ENCODE results near the gene ZNF630.

DNA sequence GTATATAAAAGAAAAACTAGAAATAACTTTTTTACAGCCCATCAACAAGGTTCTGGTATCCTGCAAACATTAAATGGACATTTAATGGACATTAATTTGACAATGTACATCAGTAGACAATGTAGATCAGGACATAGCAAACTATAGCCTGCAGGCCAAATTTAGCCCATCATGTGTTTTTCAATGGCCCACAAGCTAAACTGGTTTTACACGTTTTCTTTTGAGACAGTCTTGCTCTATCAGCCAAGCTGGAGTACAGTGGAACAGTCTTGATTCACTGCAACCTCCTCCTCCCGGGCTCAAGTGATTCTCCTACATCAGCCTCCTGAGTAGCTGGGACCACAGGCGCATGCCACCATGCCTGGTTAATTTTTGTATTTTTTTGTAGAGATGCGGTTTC is 7.2 kb downstream of the ZNF630 start:
- no peak for TF ChIP-seq CREB1 (IDR thresholded peaks at IDR 0.05; ENCODE audit: low read depth)
- no peak for TF ChIP-seq CEBPB (IDR thresholded peaks at IDR 0.05)
- TF ChIP-seq, protein P1, sequence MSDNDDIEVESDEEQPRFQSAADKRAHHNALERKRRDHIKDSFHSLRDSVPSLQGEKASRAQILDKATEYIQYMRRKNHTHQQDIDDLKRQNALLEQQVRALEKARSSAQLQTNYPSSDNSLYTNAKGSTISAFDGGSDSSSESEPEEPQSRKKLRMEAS (IDR thresholded peaks at IDR 0.05): no peak
- no peak for TF ChIP-seq EP300 (IDR thresholded peaks at IDR 0.05; ENCODE audit: borderline replicate concordance)
- TF ChIP-seq EGR1 (IDR thresholded peaks at IDR 0.05): no peak
- TF ChIP-seq, protein P2, sequence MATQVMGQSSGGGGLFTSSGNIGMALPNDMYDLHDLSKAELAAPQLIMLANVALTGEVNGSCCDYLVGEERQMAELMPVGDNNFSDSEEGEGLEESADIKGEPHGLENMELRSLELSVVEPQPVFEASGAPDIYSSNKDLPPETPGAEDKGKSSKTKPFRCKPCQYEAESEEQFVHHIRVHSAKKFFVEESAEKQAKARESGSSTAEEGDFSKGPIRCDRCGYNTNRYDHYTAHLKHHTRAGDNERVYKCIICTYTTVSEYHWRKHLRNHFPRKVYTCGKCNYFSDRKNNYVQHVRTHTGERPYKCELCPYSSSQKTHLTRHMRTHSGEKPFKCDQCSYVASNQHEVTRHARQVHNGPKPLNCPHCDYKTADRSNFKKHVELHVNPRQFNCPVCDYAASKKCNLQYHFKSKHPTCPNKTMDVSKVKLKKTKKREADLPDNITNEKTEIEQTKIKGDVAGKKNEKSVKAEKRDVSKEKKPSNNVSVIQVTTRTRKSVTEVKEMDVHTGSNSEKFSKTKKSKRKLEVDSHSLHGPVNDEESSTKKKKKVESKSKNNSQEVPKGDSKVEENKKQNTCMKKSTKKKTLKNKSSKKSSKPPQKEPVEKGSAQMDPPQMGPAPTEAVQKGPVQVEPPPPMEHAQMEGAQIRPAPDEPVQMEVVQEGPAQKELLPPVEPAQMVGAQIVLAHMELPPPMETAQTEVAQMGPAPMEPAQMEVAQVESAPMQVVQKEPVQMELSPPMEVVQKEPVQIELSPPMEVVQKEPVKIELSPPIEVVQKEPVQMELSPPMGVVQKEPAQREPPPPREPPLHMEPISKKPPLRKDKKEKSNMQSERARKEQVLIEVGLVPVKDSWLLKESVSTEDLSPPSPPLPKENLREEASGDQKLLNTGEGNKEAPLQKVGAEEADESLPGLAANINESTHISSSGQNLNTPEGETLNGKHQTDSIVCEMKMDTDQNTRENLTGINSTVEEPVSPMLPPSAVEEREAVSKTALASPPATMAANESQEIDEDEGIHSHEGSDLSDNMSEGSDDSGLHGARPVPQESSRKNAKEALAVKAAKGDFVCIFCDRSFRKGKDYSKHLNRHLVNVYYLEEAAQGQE (IDR thresholded peaks at IDR 0.05; ENCODE audit: low read depth): no peak
- no peak for TF ChIP-seq TCF12 (IDR thresholded peaks at IDR 0.05; ENCODE audit: low read depth)
- TF ChIP-seq RAD21 (IDR thresholded peaks at IDR 0.05; ENCODE audit: low read depth): no peak
- no peak for TF ChIP-seq YY1 (IDR thresholded peaks at IDR 0.05; ENCODE audit: low read depth)
- TF ChIP-seq, protein P3, sequence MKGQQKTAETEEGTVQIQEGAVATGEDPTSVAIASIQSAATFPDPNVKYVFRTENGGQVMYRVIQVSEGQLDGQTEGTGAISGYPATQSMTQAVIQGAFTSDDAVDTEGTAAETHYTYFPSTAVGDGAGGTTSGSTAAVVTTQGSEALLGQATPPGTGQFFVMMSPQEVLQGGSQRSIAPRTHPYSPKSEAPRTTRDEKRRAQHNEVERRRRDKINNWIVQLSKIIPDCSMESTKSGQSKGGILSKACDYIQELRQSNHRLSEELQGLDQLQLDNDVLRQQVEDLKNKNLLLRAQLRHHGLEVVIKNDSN (IDR thresholded peaks at IDR 0.05): no peak
- TF ChIP-seq TEAD4 (IDR thresholded peaks at IDR 0.05): no peak
- no peak for TF ChIP-seq TAF1 (IDR thresholded peaks at IDR 0.05; ENCODE audit: low read depth)

All from Ishikawa (cell line).